Heart left ventricle (tissue), 13 donors: Measurements from ENCODE around the gene NNMT.

Experiments used
- POLR2A ChIP-seq, 2 donors: fragments of 450-650 bp; IDR thresholded peaks; one replicate each; pipeline ENCODE4 v1.6.1; 2017; ENCODE audit warnings: antibody characterized with exemption in 2 of 2, mild to moderate bottlenecking in 2 of 2, moderate library complexity in 2 of 2
- TF ChIP-seq, protein P1 (sequence below), 12 donors: fragments of 200-600 bp; sonication (generic) in 4 of 12; IDR thresholded peaks; one replicate each; pipeline versions ENCODE4 v1.5.0 to v1.8.0; 2018 to 2022; ENCODE audit warnings: antibody characterized with exemption in 12 of 12, mild to moderate bottlenecking in 5 of 12
- donor health status: ischemic (EF 13 %, LVEDD 7.1; RV severe dilation, severe dysfunction).
- donor health status: DM: no; HTN: yes; CAD: no.
- donor health status: DM: no; HTN: no; CAD: no.
- donor health status: ischemic (EF 25% LVEDD 6.9; RV normal size, moderate dysfunction).
- donor health status: ischemic (EF 25% LVEDD 5.7; RV mildly dilated, moderate dysfunction).
- donor health status: ischemic (EF 35%, LVEDD 5.7; RV mildly dilated, moderate dysfunction).
- donor health status: nonischemic (EF 11% LVEDD 7.7; RV severe dilation, severe dysfunction).
- donor health status: DM: yes; HTN: yes; CAD: no.
- donor health status: PGD.
- donor health status: ischemic (EF 29% LVEDD 5.4; RV normal size, mild dysfunction).
- donor health status: nonischemic (EF 23%, LVEDD 6.1; RV moderate dilation, normal function).

DNA sequence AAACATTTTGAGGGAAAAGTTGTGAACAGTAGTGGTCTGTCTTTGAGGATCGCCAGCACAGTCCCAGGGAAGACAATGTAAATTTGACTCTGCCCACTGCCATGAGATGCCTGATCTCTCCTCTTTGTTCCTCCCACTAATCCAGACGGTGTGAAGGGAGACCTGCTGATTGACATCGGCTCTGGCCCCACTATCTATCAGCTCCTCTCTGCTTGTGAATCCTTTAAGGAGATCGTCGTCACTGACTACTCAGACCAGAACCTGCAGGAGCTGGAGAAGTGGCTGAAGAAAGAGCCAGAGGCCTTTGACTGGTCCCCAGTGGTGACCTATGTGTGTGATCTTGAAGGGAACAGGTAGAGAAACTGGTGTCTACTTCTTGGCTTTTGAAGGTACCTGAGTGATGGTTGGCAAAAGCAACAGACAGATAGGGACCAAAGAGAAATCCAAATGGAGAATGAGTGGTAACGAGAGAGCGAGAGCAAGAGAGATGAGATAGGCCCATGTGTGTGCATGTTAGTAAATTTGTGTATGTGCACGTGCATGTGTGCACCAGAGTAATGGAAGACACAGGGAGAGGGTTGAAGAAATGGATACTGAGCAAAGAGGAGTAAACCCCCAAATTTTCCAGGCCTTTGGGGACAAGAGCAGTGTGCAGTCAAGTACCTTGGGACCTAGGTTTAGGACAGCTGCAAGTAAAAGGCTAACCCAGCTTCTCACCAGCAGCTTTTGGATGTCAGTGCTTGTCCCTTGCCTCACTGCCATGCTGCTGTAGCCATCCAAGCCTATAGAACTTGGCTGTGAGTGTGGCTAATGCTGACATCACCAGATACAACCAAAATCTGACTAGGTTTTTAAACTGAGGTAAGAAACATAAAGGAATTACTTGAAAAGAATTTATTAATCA, 1.9 kb downstream of the NNMT start:
- TF ChIP-seq, protein P1, sequence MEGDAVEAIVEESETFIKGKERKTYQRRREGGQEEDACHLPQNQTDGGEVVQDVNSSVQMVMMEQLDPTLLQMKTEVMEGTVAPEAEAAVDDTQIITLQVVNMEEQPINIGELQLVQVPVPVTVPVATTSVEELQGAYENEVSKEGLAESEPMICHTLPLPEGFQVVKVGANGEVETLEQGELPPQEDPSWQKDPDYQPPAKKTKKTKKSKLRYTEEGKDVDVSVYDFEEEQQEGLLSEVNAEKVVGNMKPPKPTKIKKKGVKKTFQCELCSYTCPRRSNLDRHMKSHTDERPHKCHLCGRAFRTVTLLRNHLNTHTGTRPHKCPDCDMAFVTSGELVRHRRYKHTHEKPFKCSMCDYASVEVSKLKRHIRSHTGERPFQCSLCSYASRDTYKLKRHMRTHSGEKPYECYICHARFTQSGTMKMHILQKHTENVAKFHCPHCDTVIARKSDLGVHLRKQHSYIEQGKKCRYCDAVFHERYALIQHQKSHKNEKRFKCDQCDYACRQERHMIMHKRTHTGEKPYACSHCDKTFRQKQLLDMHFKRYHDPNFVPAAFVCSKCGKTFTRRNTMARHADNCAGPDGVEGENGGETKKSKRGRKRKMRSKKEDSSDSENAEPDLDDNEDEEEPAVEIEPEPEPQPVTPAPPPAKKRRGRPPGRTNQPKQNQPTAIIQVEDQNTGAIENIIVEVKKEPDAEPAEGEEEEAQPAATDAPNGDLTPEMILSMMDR (IDR thresholded peaks at IDR 0.05), result no peak
- TF ChIP-seq POLR2A (IDR thresholded peaks at IDR 0.05), result no peak
